Skeletal muscle tissue (tissue), 4 donors: Measurements from ENCODE around the gene PMEPA1. TPM values are rescaled to one million over a fixed set of nuclear protein-coding genes. Genes with fewer than 3 reads are reported as not detected.
"Not testable (repeated sequence)": the region's sequence is repeated elsewhere in the genome, so short reads cannot be mapped to it uniquely, and the experiment has no call there.

ENCODE experiments used
- H3K27ac ChIP-seq: one replicate; pipeline ENCODE4 v1.7.0; 2013; ENCODE audit warnings: mild to moderate bottlenecking, low read depth, low read length, inconsistent platforms
- H3K27me3 ChIP-seq, 3 donors: one replicate each; pipeline ENCODE4 v1.7.0; 2013; ENCODE audit warnings: low read length in 3 of 3; ENCODE audit not compliant: control insufficient read depth in 3 of 3, insufficient read depth in 3 of 3
- H3K36me3 ChIP-seq, 3 donors: one replicate each; pipeline ENCODE4 v1.7.0; 2013; ENCODE audit warnings: low read length in 3 of 3; ENCODE audit not compliant: control insufficient read depth in 3 of 3, insufficient read depth in 3 of 3
- H3K4me1 ChIP-seq, 3 donors: one replicate each; pipeline ENCODE4 v1.7.0; 2013; ENCODE audit warnings: low read length in 3 of 3, mild to moderate bottlenecking in 3 of 3; ENCODE audit not compliant: control insufficient read depth in 3 of 3, insufficient read depth in 3 of 3
- H3K4me3 ChIP-seq, 3 donors: one replicate each; pipeline ENCODE4 v1.7.0; 2013; ENCODE audit warnings: low read length in 3 of 3
- H3K9ac ChIP-seq, 3 donors: one replicate each; pipeline ENCODE4 v1.7.0; 2013; ENCODE audit warnings: low read length in 3 of 3, mild to moderate bottlenecking in 3 of 3, moderate library complexity in 2 of 3, low read depth in 1 of 3
- H3K9me3 ChIP-seq, 3 donors: one replicate each; pipeline ENCODE4 v1.7.0; 2013; ENCODE audit warnings: low read length in 3 of 3; ENCODE audit not compliant: control insufficient read depth in 3 of 3
- total RNA-seq: library from RNA; depleted of rRNA; stranded (reverse); fragments of >200 nt; gene quantifications from one replicate; pipeline ENCODE4 v1.2.3, GENCODE V29; 2014
- donor health status: Osteomylitis.

PMEPA1 gene
- total RNA-seq, 1 donor from 2014 or later: 5.2 TPM

GRCh38 chr20:57629491-57629901, 80.3 kb downstream of the PMEPA1 start:
- not testable (repeated sequence) for H3K27ac ChIP-seq, H3K36me3 ChIP-seq, H3K9ac ChIP-seq, H3K27me3 ChIP-seq, H3K4me1 ChIP-seq, H3K9me3 ChIP-seq, H3K4me3 ChIP-seq

GRCh38 chr20:57628962-57629308, 80.9 kb downstream of the PMEPA1 start:
- peak overlapping the region; percentile 50 for H3K27ac ChIP-seq
- not testable (repeated sequence) for H3K4me3 ChIP-seq, H3K4me1 ChIP-seq, H3K27me3 ChIP-seq, H3K9ac ChIP-seq, H3K9me3 ChIP-seq, H3K36me3 ChIP-seq

GRCh38 chr20:57628047-57628961, 81.5 kb downstream of the PMEPA1 start:
- Histone ChIP-seq H3K36me3 (no peaks in the 10 kb centered on the region), H3K4me1 (peaks cover 8 to 10% (median 9%) of the 10 kb centered on the region in 3 donors), H3K4me3 (peak overlapping the region in 1 of 3 donors; percentile 29), H3K27ac (peak overlapping the region; percentile 50), H3K9ac (peak overlapping the region in 1 of 3 donors; percentile 45), H3K9me3 (peaks cover 0 to 8% (median 4%) of the 10 kb centered on the region in 3 donors), H3K27me3 (peaks cover 0 to 5% (median 4%) of the 10 kb centered on the region in 3 donors)

GRCh38 chr20:57627339-57627738, 82.5 kb downstream of the PMEPA1 start:
- H3K4me3 ChIP-seq: no peak overlapping the region
- no peak overlapping the region for H3K9ac ChIP-seq
- H3K4me1 ChIP-seq: peaks cover 8 to 10% (median 9%) of the 10 kb centered on the region in 3 donors
- H3K27ac ChIP-seq: peak overlapping the region; percentile 42
- H3K36me3 ChIP-seq: no peaks in the 10 kb centered on the region
- H3K27me3 ChIP-seq: peaks cover 3 to 6% (median 3%) of the 10 kb centered on the region in 3 donors
- peaks cover 0 to 8% (median 4%) of the 10 kb centered on the region in 3 donors for H3K9me3 ChIP-seq

- Histone ChIP-seq H3K4me3 (no peak overlapping the region), H3K9ac (no peak overlapping the region), H3K27ac (no peak overlapping the region), H3K4me1 (peaks cover 8 to 10% (median 9%) of the 10 kb centered on the region in 3 donors), H3K27me3 (peaks cover 3 to 6% (median 3%) of the 10 kb centered on the region in 3 donors), H3K36me3 (no peaks in the 10 kb centered on the region), H3K9me3 (peaks cover 0 to 8% (median 4%) of the 10 kb centered on the region in 3 donors)
Measured at GRCh38 chr20:57625978-57626377, 83.8 kb downstream of the PMEPA1 start.

- Histone ChIP-seq H3K36me3 (no peaks in the 10 kb centered on the region), H3K4me3 (no peak overlapping the region), H3K27ac (no peak overlapping the region), H3K9ac (no peak overlapping the region), H3K9me3 (peaks cover 0 to 8% (median 4%) of the 10 kb centered on the region in 3 donors), H3K4me1 (peaks cover 9 to 11% (median 10%) of the 10 kb centered on the region in 3 donors), H3K27me3 (peaks cover 3 to 6% (median 3%) of the 10 kb centered on the region in 3 donors)
Measured at GRCh38 chr20:57625181-57625958, 84.4 kb downstream of the PMEPA1 start.

GRCh38 chr20:57624124-57624523, 85.7 kb downstream of the PMEPA1 start:
- H3K27me3 ChIP-seq: peaks cover 0 to 6% (median 3%) of the 10 kb centered on the region in 3 donors
- peaks cover 9 to 13% (median 13%) of the 10 kb centered on the region in 3 donors for H3K4me1 ChIP-seq
- H3K9me3 ChIP-seq: peaks cover 0 to 8% (median 4%) of the 10 kb centered on the region in 3 donors
- no peak overlapping the region for H3K4me3 ChIP-seq
- no peak overlapping the region for H3K9ac ChIP-seq
- H3K27ac ChIP-seq: no peak overlapping the region
- no peaks in the 10 kb centered on the region for H3K36me3 ChIP-seq

- H3K4me3 ChIP-seq: no peak overlapping the region
- H3K27me3 ChIP-seq: peaks cover 0 to 6% (median 3%) of the 10 kb centered on the region in 3 donors
- H3K27ac ChIP-seq: no peak overlapping the region
- peaks cover 0 to 8% (median 4%) of the 10 kb centered on the region in 3 donors for H3K9me3 ChIP-seq
- H3K9ac ChIP-seq: no peak overlapping the region
- H3K4me1 ChIP-seq: peaks cover 9 to 12% (median 10%) of the 10 kb centered on the region in 3 donors
- H3K36me3 ChIP-seq: no peaks in the 10 kb centered on the region
Measured at GRCh38 chr20:57622579-57623381, 87.0 kb downstream of the PMEPA1 start.

GRCh38 chr20:57622201-57622570, 87.6 kb downstream of the PMEPA1 start:
- H3K9ac ChIP-seq: no peak overlapping the region
- no peak overlapping the region for H3K27ac ChIP-seq
- no peaks in the 10 kb centered on the region for H3K36me3 ChIP-seq
- peaks cover 3 to 7% (median 4%) of the 10 kb centered on the region in 3 donors for H3K4me1 ChIP-seq
- no peak overlapping the region for H3K4me3 ChIP-seq
- H3K27me3 ChIP-seq: peaks cover 5 to 8% (median 5%) of the 10 kb centered on the region in 3 donors
- H3K9me3 ChIP-seq: peaks cover 0 to 8% (median 4%) of the 10 kb centered on the region in 3 donors
